ENCODE measurements around the gene SEC24C. TPM values are rescaled to one million over a fixed set of nuclear protein-coding genes. Genes with fewer than 3 reads are reported as not detected.

SEC24C gene
- total and polyA plus RNA-seq, 2 of the 13 experiments (the other 11 are each of a cell fraction or from before 2014, with no cell fraction given), result 63.1 to 66.4 TPM

DNA sequence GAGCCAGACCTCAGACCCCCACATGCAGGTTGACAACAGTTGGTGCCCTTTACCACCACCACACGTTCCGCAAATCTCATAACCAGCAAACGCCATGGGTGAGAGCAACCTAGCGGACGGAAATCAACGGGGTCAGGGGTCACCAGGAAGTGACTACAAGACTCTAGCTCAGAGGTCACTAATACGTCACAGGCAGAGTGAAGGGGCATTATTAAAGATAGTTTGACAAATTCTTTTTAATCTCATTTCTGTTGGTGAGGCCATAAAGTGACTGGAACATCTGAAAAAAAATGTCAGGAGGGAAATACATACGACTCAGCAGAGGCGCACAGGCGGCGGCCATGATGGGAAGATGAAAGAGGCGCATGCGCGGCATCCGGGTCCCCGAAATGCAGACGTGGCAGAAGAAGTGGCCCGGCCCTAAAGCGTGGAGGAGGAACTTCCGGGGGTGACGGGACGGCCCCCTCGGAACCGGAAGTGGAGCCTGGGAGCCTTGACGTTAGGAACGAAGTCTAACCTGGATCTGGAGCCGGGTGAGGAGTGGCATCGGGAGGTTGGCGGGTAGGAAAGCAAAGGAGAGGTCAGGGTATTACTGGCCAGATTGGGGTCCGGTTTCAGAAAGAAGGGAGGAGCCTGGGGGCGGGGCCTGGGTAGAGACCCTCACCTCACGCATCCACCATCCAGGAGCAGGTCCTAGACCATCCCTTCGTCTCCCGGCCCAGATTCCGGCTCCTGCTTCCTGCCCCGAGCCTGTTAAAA is at the start of gene SEC24C (continued):
- TF ChIP-seq MTA1 (CRISPR knock-in tag; IDR thresholded peaks at IDR 0.05; ENCODE audit: borderline replicate concordance), result no peak
- TF ChIP-seq LRRFIP1 (CRISPR knock-in tag; conservative IDR thresholded peaks at IDR 0.05), result no peak
- TF ChIP-seq ZNF160 (CRISPR knock-in tag; IDR thresholded peaks at IDR 0.05), result peak; percentile 26; the same call in 1 of the 2 replicates
- TF ChIP-seq ZKSCAN8 (CRISPR knock-in tag; IDR thresholded peaks at IDR 0.05; ENCODE audit: borderline replicate concordance), result peak; percentile 13; the same call in 1 of the 2 replicates
- no peak for TF ChIP-seq EHMT2 (IDR thresholded peaks at IDR 0.05; ENCODE audit: borderline replicate concordance, low read depth, low read length)
- peak; percentile 89 for TF ChIP-seq HBP1 (CRISPR knock-in tag; IDR thresholded peaks at IDR 0.05; ENCODE audit: low read depth)
- TF ChIP-seq RFX3 (CRISPR knock-in tag; IDR thresholded peaks at IDR 0.05), result no peak
- TF ChIP-seq ATF7-NPFF (CRISPR knock-in tag; IDR thresholded peaks at IDR 0.05; ENCODE audit: low read depth), result peak; percentile 82; the same call in 1 of the 2 replicates
- peak; percentile 96 for TF ChIP-seq CREM (IDR thresholded peaks at IDR 0.05)
- no peak for TF ChIP-seq CREM (CRISPR knock-in tag; IDR thresholded peaks at IDR 0.05)
- peak; percentile 92 for TF ChIP-seq GABPA (IDR thresholded peaks at IDR 0.05; ENCODE audit: low read depth, low read length)
- peak; percentile 95 for TF ChIP-seq GABPA (CRISPR knock-in tag; IDR thresholded peaks at IDR 0.05; ENCODE audit: low read depth)
- no peak for TF ChIP-seq ZNF138 (CRISPR knock-in tag; IDR thresholded peaks at IDR 0.05; ENCODE audit: low read depth)
- TF ChIP-seq JUN (CRISPR knock-in tag; IDR thresholded peaks at IDR 0.05), result peak; percentile 46; the same call in 1 of the 2 replicates
- peak; percentile 48 for TF ChIP-seq RBM22 (optimal IDR thresholded peaks at IDR 0.05; ENCODE audit: low read length)
- TF ChIP-seq SALL2 (CRISPR knock-in tag; IDR thresholded peaks at IDR 0.05), result no peak
- TF ChIP-seq TFDP1 (CRISPR knock-in tag; IDR thresholded peaks at IDR 0.05; ENCODE audit: borderline replicate concordance), result peak; percentile 11; the same call in 1 of the 2 replicates
- TF ChIP-seq NR0B2 (CRISPR knock-in tag; IDR thresholded peaks at IDR 0.05), result 0 out of 2 replicates have a peak, but pooled peaks have one; percentile 37
- TF ChIP-seq TBL1XR1 (IDR thresholded peaks at IDR 0.05; ENCODE audit: borderline replicate concordance, low read length, partially characterized antibody), result peak; percentile 44
- peak; percentile 49 for TF ChIP-seq PITX1 (CRISPR knock-in tag; IDR thresholded peaks at IDR 0.05)
- TF ChIP-seq PAF1 (CRISPR knock-in tag; IDR thresholded peaks at IDR 0.05), result no peak; the same call in 1 of the 2 replicates
- no peak for TF ChIP-seq ZNF431 (CRISPR knock-in tag; IDR thresholded peaks at IDR 0.05; ENCODE audit: borderline replicate concordance, low read depth)
- TF ChIP-seq ZNF577 (CRISPR knock-in tag; IDR thresholded peaks at IDR 0.05; ENCODE audit: borderline replicate concordance, low read depth), result no peak
- TF ChIP-seq ATF1 (CRISPR knock-in tag; IDR thresholded peaks at IDR 0.05), result peak; percentile 95
- peak; percentile 22 for TF ChIP-seq ZNF230 (CRISPR knock-in tag; IDR thresholded peaks at IDR 0.05)
- TF ChIP-seq KMT2A (CRISPR knock-in tag; IDR thresholded peaks at IDR 0.05), result peak; percentile 55; the same call in 1 of the 2 replicates

Measured in HepG2 (cell line).